Activated naive CD4-positive, alpha-beta T cell treated with anti-CD3 and anti-CD28 coated beads, Interleukin-2, amount 50 U/mL, for 24 hours (primary cell): Measurements from ENCODE around the gene NFASC.

Experiments
- H3K27ac Mint-ChIP-seq: one replicate; pipeline ENCODE4 v1.8.0; 2021; ENCODE audit warnings: mild to moderate bottlenecking, mixed read lengths
- H3K27me3 Mint-ChIP-seq: one replicate; pipeline ENCODE4 v1.8.0; 2021; ENCODE audit warnings: mixed read lengths
- H3K36me3 Mint-ChIP-seq: one replicate; pipeline ENCODE4 v1.8.0; 2021; ENCODE audit warnings: mixed read lengths
- H3K4me1 Mint-ChIP-seq: one replicate; pipeline ENCODE4 v1.8.0; 2021; ENCODE audit warnings: mixed read lengths
- H3K4me3 Mint-ChIP-seq: one replicate; pipeline ENCODE4 v1.8.0; 2021; ENCODE audit warnings: mild to moderate bottlenecking, mixed read lengths
- H3K9me3 Mint-ChIP-seq: one replicate; pipeline ENCODE4 v1.8.0; 2021; ENCODE audit warnings: mixed read lengths

The NFASC gene

DNA sequence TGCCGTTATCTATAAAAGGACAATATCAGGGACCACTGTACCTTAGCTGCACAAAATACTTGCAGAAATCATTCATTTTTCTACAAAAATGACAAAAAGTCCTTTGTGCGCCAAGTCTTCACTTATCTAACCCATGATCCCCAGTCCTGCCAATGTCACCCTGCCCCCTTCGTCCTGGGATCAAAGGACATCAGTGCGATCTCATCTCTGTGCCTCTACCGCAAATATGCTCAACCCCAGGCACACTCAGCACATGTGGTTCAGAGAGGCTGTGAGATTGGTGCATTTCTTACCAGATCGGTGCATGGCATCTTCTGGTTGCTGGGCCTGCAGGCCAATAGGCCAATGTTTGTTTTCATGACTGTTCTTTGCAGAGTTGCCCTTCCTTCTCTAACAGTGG lies 72.8 kb downstream of the NFASC start:
- H3K9me3 Mint-ChIP-seq: no peaks in the 10 kb centered on the region
- no peak overlapping the region for H3K27ac Mint-ChIP-seq
- no peaks in the 10 kb centered on the region for H3K27me3 Mint-ChIP-seq

DNA sequence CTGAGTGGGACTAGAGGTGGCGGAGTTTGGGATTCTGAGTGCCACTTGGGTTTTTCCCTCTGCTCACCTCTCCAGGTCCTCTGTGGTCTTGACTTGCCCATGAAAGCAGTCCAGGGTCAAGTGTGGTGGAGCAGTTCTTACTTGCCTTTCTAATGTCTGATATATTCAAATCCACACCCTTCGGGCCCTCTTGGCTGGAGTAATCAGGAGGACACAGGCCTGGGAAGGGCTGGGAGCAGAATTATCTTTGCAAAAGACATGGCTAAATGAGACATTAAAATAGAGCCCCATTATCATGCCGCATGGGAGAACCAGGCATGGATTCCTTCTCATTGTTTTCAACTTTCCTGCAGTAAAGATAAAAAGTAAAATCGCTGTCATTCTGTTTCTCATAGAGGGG lies 74.0 kb downstream of the NFASC start:
- no peaks in the 10 kb centered on the region for H3K27me3 Mint-ChIP-seq
- no peaks in the 10 kb centered on the region for H3K9me3 Mint-ChIP-seq
- H3K36me3 Mint-ChIP-seq: no peaks in the 10 kb centered on the region
- H3K4me3 Mint-ChIP-seq: no peak overlapping the region
- H3K4me1 Mint-ChIP-seq: no peaks in the 10 kb centered on the region
- H3K27ac Mint-ChIP-seq: no peak overlapping the region

More for the DNA sequence above, 72.8 kb downstream of the NFASC start:
- Mint-ChIP-seq H3K4me3 (no peak overlapping the region), H3K4me1 (no peaks in the 10 kb centered on the region), H3K36me3 (no peaks in the 10 kb centered on the region)

DNA sequence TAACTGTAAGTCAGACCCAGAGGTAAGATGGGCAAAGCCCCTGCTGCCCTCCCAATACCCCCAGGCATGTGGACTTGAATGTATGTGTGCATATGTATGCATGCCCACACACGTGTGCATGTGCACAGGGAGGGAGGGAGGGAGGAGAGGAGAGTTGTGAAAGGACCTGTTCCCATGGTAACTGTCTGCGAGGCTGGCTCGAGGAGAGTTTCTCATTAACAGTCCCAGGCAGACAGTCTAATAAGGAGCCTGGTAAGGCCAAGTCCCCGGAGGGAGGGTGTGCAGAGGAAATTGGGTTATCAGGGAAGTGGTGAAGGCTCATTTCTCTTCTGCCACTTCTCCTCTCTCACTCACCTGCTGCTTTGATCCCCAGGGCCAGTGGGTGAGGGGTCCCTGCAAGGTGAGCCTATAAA lies 74.9 kb downstream of the NFASC start:
- Mint-ChIP-seq H3K27me3 (no peaks in the 10 kb centered on the region), H3K27ac (no peak overlapping the region), H3K9me3 (no peaks in the 10 kb centered on the region), H3K4me3 (no peak overlapping the region), H3K36me3 (no peaks in the 10 kb centered on the region), H3K4me1 (no peaks in the 10 kb centered on the region)

DNA sequence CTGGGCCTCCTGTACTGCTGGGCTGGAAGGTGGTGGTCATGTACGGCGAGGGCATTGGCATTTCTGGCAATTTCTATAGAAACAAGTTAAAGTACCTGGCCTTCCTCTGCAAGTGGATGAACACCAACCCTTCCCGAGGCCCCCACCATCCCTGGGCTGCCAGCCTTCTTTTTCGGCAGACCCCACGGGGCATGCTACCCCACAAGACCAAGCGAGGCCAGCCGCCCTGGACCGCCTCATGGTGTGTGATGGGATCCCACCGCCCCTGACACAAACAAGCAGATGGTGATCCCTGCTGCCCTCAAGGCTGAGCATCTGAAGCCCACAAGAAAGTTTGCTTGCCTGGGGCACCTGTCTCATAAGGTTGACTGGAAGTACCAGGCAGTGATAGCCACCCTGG lies 76.0 kb downstream of the NFASC start:
- Mint-ChIP-seq H3K4me1 (no peaks in the 10 kb centered on the region), H3K9me3 (no peaks in the 10 kb centered on the region), H3K36me3 (no peaks in the 10 kb centered on the region), H3K27me3 (no peaks in the 10 kb centered on the region), H3K4me3 (no peak overlapping the region), H3K27ac (no peak overlapping the region)

DNA sequence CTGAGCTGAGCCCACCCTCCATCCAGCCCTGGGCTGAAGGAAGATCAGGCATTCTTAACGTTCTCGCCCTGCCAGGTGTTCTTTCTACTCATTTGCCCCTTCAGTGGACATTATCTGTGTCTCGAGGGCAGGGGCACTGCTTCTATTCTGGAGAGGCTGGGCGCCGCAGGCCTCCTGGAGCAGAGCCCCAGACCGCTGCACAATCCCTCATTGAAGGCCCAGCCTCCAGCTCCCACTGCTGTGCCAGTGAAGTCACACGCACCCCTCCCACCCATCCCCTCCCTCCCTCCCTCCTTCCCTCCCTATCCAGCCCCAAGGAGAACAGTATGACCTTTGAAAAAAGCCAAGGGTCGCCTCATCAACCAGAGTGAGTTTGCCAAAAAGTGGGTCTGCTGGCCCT lies 76.7 kb downstream of the NFASC start:
- no peaks in the 10 kb centered on the region for H3K4me1 Mint-ChIP-seq
- no peak overlapping the region for H3K27ac Mint-ChIP-seq
- H3K27me3 Mint-ChIP-seq: no peaks in the 10 kb centered on the region
- H3K36me3 Mint-ChIP-seq: no peaks in the 10 kb centered on the region
- no peak overlapping the region for H3K4me3 Mint-ChIP-seq
- no peaks in the 10 kb centered on the region for H3K9me3 Mint-ChIP-seq

DNA sequence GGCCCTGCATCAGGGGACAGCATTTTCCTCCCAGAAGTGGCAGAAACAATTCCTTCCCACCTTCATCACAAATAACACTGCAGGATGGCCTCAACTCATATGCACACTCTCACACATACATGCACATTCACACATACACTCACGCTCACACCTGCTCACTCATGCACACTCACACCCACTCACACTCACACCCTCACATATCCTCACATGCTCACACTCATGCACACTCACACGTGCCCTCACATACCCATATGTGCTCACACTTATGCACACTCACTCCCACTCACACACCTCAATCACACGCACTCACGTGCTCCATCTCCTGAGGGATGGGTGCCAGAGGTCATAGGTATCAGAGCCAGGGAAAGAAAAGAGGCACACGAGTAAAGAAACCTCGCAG lies 77.1 kb downstream of the NFASC start:
- no peaks in the 10 kb centered on the region for H3K36me3 Mint-ChIP-seq
- H3K4me3 Mint-ChIP-seq: no peak overlapping the region
- no peaks in the 10 kb centered on the region for H3K4me1 Mint-ChIP-seq
- H3K9me3 Mint-ChIP-seq: no peaks in the 10 kb centered on the region
- no peak overlapping the region for H3K27ac Mint-ChIP-seq
- H3K27me3 Mint-ChIP-seq: no peaks in the 10 kb centered on the region

DNA sequence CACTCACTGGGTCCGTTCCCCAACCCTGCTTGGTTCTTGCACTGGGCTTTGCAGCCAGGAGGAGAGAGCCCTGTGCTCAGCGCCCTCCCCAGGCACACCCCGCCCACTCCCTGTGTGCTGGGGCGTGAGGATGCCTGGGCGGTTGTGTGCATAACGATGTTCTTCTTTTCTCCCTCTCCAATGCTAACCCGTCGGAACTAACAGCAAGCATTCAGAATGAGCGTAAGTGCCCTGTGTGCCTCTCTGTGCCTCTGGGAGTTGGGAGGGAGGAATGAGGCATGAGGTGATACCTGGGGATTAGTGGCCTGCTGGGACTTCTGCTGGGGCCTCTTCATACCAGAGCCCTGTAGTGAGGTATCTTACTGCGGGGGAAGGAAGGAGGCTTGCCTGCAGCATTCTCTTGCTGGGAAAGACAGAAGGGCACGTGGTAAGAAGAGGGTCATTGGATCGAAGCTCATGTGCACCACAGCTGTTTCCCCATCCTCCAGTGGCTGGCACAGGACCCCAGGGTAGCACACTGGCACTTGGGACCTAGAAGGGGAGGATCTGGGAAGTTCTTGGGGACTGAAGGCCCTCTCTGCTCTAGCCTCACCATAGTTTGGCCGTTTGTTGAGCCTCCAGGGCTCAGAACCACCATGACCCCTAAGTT lies 79.8 kb downstream of the NFASC start:
- Mint-ChIP-seq H3K9me3 (no peaks in the 10 kb centered on the region), H3K27ac (no peak overlapping the region), H3K36me3 (no peaks in the 10 kb centered on the region), H3K27me3 (peaks cover 1% of the 10 kb centered on the region), H3K4me3 (no peak overlapping the region), H3K4me1 (no peaks in the 10 kb centered on the region)

DNA sequence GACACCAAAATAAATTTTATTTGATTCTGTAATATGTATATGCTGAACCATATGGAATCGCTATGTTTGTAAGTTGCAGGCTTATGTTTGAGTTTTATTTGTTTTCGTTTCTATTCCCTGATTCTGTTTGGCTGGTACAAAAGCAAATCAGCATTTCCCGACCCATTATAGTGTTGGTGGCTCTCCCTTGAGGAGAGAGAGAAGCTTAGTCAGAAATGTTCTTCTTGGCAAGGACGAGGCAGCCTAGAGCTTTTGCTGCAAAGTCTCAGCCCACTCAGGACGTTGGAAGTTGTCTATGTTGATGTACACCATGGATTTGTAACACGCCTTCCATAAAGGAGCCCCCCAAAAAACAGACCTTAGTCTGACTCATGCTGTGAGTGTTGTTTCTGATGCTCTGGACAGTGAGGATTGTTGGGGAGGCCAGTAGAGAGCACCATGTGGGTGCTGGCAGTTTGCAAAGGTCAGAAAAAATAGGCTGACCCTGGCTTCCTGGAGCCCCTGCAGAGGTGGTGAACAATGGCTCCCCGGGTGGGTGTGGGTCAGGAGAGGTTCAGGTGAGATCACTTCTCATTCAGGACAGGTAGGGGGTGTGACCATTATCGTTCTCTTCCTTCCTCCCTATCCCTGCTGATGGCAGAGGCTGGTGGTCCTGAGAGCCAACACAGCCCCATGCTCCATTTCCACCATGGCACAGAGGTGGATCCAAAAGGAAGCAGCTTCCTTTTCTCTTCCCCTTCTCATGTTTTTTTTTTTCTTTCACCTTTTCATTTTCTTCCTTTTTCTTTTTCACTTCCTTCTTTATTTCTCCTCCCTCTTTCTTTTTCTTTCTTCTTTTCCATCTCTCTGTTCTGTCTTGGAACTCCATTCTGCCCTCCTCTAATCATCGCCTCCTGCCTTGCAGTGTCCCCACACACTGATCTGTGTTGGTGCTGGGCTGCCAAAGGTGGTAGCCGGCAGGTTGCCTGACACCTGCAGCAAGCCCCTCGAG lies 88.0 kb downstream of the NFASC start:
- no peaks in the 10 kb centered on the region for H3K4me1 Mint-ChIP-seq
- no peak overlapping the region for H3K27ac Mint-ChIP-seq
- peaks cover 3% of the 10 kb centered on the region for H3K27me3 Mint-ChIP-seq
- H3K9me3 Mint-ChIP-seq: no peaks in the 10 kb centered on the region
- H3K36me3 Mint-ChIP-seq: peaks cover 2% of the 10 kb centered on the region
- H3K4me3 Mint-ChIP-seq: no peak overlapping the region

DNA sequence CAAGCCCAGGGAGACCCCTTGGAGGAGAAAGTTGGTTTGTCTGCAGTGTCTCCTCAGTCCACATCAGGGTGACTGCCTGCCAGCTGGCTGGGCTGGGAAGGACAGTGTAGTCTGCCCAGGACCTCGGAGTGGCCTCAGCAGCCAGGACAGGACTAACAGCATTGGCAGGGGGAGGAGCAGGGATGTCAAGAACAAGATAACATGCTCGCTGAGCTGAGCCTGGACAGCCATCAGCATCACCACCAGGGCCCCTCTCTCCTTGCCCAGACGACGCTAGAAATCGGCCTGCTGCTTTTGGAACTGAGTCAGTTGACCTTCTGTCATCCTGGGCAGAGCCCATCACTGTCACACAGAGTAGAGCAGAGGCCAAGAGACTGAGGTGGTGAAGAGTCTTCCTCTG lies 88.7 kb downstream of the NFASC start:
- Mint-ChIP-seq H3K9me3 (no peaks in the 10 kb centered on the region), H3K4me3 (no peak overlapping the region), H3K4me1 (no peaks in the 10 kb centered on the region), H3K36me3 (peaks cover 2% of the 10 kb centered on the region), H3K27ac (no peak overlapping the region), H3K27me3 (peaks cover 3% of the 10 kb centered on the region)

DNA sequence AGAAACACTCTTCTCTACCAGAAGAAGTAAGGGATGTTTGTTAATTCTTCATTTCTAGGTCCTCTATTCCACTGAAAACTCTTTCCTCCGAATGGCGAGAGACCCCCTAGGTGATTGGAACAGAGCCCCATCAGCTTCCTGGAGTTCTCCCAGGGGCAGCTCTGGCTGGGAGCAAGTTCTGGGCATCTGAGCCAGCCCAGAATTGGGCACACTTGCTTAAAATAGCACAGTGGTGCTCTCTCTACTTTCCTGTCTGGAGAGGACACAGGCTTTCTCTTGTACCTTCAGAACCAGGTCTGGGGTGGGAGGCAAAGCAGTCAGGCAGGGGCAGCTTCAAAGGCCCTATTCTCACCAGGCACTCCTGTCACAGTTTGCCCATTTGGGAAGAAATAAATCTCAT lies 89.2 kb downstream of the NFASC start:
- Mint-ChIP-seq H3K27ac (no peak overlapping the region), H3K27me3 (peaks cover 3% of the 10 kb centered on the region), H3K4me3 (no peak overlapping the region), H3K4me1 (no peaks in the 10 kb centered on the region), H3K36me3 (peaks cover 2% of the 10 kb centered on the region), H3K9me3 (no peaks in the 10 kb centered on the region)

DNA sequence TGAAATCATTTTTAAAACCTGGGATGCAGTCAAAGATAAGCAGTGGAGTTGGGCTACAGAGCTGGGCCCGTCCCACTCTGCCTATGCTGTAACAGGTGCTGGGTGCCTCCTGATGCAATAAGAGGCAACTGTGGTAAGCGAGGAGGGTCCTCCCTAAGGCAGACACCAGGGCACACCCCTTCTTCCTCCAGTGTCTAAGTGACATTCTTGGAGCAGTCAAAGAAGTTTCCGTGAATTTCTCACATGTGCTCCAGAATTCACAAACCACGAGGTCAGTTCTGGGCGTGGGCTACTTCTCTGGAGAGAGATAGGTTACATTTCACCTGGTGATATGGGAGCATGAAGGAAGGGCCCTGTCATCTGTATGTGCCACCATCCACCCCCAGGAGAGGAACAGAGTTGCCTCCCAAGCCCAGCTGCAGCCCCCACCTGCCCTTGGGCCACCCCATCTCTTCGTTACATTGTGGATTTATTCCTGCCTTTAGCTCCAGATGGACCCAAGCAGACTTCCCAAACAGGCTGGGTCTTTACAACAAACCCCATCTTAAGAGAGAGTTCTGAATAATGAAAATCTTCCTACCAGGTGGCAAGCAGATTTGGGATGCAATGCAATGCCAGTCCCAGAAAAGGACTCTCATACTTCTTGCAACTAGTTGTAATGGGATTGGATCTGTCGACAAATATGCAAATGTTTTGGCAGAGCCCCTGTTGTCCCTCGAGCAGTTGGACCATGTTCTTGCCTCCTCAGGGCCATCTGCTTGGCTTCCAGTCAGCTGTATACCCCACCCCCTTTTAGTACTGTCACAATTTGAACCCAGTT lies 89.9 kb downstream of the NFASC start:
- Mint-ChIP-seq H3K4me1 (no peaks in the 10 kb centered on the region), H3K27me3 (peaks cover 2% of the 10 kb centered on the region), H3K4me3 (no peak overlapping the region), H3K9me3 (no peaks in the 10 kb centered on the region), H3K27ac (no peak overlapping the region), H3K36me3 (peaks cover 2% of the 10 kb centered on the region)

DNA sequence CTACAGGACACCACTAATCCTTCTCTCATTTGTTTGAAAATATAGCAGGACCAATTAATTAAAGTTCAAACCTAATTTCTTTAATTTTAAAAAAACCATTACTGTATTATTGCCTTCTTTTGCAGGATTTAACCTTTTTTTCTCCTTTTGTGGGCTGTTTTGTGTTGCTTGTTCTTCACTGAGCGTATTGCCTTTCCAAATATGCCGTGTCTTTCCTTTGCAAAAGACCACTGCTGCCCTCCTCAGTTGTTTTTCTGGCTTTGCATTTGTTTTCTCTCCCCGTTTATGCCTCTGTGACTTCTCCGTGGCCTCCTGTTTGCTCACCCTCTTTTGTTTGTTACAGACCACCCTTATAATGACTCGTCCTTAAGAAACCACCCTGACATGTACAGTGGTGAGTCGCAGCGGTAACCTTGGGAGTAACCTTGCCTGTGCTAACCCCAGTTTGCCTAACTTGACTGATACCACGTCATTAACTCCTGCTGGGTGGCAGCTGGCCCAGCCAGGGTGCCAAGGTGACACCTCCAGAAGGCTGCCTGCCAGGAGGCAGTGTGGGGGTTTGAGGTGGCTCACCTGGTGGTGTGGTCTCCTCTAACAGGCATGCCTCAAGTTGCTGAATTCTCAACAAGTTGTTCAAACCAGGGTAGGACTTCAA lies 91.2 kb downstream of the NFASC start:
- Mint-ChIP-seq H3K4me1 (no peaks in the 10 kb centered on the region), H3K4me3 (no peak overlapping the region), H3K36me3 (peaks cover 2% of the 10 kb centered on the region), H3K27ac (no peak overlapping the region), H3K9me3 (no peaks in the 10 kb centered on the region), H3K27me3 (peaks cover 2% of the 10 kb centered on the region)

DNA sequence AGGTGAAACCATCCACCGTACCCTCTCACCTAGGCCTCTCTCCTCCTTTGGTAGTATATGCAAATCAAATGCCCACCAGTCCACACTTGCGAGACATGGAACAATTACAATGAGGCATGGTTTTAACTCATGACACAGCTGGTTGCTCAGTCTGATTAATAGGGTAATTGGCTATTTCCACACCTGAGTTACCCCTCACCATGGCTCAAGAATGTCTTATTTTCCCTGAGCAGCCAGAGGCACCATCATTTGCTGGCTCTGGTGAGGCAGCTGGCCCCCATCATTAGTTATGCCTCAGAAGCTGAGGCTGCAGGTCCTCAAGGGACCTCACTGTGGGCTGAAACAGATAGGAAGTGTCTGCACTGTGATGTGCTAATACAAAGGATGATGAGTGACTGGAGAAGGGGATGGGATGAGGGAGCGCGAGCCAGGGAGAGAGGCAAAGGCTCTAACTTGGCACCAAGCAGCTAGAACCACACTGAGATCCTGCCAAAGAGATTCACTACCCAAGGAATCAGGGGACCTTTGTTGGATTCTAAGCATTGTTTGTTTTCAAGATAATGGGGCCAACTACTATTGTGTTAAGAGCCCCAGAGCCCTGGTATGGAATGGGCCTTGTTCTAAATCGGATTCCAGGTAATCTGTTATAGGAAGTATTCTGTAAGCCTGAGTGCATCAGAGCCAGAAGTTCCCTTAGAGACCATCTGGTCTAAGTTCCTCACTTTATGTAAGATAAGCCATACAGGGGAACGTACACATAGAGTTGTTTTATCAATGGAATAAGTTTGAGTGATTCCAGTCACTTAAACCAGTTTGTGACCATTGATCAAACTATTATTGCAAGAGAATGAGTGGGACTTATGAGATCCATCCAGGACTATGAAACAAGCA lies 92.3 kb downstream of the NFASC start:
- Mint-ChIP-seq H3K27me3 (peaks cover 3% of the 10 kb centered on the region), H3K9me3 (no peaks in the 10 kb centered on the region), H3K4me3 (no peak overlapping the region)

DNA sequence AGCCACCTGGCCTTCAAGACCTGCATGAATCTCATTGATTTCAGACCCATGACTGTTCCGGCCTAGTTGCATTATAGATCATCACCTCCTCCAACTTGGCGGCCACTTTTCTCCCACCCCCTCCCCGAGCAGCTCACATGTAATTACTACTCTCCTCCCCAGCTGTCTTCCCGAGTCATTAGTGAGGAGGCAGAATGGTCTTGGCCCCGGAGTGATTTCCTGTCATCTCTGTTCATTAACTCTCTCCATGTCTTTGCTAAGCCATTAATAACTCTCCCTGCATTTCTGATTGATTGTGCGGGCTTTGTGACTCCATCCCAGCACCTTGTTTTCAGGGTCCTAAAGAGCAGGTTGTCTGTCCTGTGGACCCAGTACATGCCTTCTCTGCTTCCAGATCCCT lies 96.8 kb downstream of the NFASC start:
- Mint-ChIP-seq H3K36me3 (no peaks in the 10 kb centered on the region), H3K4me3 (no peak overlapping the region), H3K27ac (no peak overlapping the region), H3K27me3 (peaks cover 3% of the 10 kb centered on the region), H3K9me3 (no peaks in the 10 kb centered on the region), H3K4me1 (no peaks in the 10 kb centered on the region)

More for the DNA sequence above, 92.3 kb downstream of the NFASC start:
- Mint-ChIP-seq H3K27ac (no peak overlapping the region), H3K4me1 (no peaks in the 10 kb centered on the region), H3K36me3 (peaks cover 2% of the 10 kb centered on the region)
